Measurements from ENCODE around the gene SLC15A4. TPM values are rescaled to one million over a fixed set of nuclear protein-coding genes. Genes with fewer than 3 reads are reported as not detected.

Gene SLC15A4
- total and polyA plus RNA-seq, 2 of the 4 experiments (the other 2 are of a cell fraction), result 15.4 to 21.9 TPM

DNA sequence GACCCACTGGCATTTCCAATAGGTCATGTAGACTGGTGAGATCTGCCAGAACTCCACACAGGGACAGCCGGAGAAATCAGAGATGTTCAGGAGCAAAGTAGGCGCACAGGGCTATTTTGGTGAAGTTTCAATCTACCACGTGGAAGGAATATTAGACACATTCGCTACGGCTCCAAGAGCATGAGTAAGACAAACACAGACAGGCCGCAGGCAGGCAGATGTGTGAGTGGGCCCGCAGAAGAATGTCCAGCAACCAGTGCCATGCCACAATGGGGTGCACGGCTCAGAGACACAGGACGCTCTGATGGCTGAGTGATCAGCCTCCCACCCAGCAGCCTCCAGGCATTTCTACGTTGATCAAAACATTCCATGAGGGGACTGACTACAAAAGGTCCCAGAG, 10.4 kb downstream of the SLC15A4 start:
- Histone ChIP-seq H2BK5ac (ENCODE audit: low read depth, low read length, poor library complexity, severe bottlenecking) (no peak overlapping the region), H2AK9ac (replicated peaks; ENCODE audit: low read depth, low read length, poor library complexity) (no peak overlapping the region), H4K91ac (ENCODE audit: insufficient read depth, low read depth, low read length) (no peak overlapping the region), H3K9me1 (ENCODE audit: insufficient read depth, low read length) (peaks cover 10% of the 10 kb centered on the region), H3K9ac (ENCODE audit: low read depth, low read length) (no peak overlapping the region), H3K4ac (ENCODE audit: low read depth, low read length) (no peak overlapping the region), H2AFZ (replicated peaks; ENCODE audit: low read length, poor library complexity) (no peak overlapping the region), H3K27ac (ENCODE audit: insufficient read depth, low read length) (no peak overlapping the region), H3K23ac (ENCODE audit: low read depth, low read length) (no peak overlapping the region), H2BK15ac (ENCODE audit: low read depth, low read length) (no peak overlapping the region), H3K18ac (ENCODE audit: low read depth, low read length) (no peak overlapping the region), H3K14ac (replicated peaks; ENCODE audit: low read depth, low read length) (no peak overlapping the region), H3K56ac (ENCODE audit: extremely low read depth, insufficient read depth, low read length) (no peak overlapping the region), H2AK5ac (ENCODE audit: low read depth, low read length) (no peak overlapping the region), H3K36me3 (ENCODE audit: control insufficient read depth, insufficient read depth, low read length) (peaks cover 23% of the 10 kb centered on the region), H4K5ac (ENCODE audit: low read depth, low read length) (no peak overlapping the region), H4K20me1 (ENCODE audit: insufficient read depth, low read length) (peaks cover 33% of the 10 kb centered on the region), H2BK20ac (ENCODE audit: low read depth, low read length) (no peak overlapping the region), H3K79me1 (ENCODE audit: low read depth in 1 of 2, low read length in 2 of 2) (peaks cover 31 to 62% of the 10 kb centered on the region in 2 experiments), H3K4me3 (ENCODE audit: insufficient read depth, low read depth, low read length) (no peak overlapping the region), H2BK120ac (ENCODE audit: low read depth, low read length) (no peak overlapping the region), H4K8ac (ENCODE audit: low read depth in 2 of 2, low read length in 2 of 2) (no peak overlapping the region), H3K27me3 (ENCODE audit: control insufficient read depth, insufficient read depth, low read length) (no peaks in the 10 kb centered on the region), H3K9me3 (ENCODE audit: control insufficient read depth, insufficient read depth, low read length) (no peaks in the 10 kb centered on the region), H3K4me2 (ENCODE audit: low read depth, low read length) (no peak overlapping the region), H3K4me1 (ENCODE audit: control insufficient read depth, insufficient read depth, low read length) (peaks cover 6% of the 10 kb centered on the region)
- TF ChIP-seq, protein P1, sequence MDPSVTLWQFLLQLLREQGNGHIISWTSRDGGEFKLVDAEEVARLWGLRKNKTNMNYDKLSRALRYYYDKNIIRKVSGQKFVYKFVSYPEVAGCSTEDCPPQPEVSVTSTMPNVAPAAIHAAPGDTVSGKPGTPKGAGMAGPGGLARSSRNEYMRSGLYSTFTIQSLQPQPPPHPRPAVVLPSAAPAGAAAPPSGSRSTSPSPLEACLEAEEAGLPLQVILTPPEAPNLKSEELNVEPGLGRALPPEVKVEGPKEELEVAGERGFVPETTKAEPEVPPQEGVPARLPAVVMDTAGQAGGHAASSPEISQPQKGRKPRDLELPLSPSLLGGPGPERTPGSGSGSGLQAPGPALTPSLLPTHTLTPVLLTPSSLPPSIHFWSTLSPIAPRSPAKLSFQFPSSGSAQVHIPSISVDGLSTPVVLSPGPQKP (IDR thresholded peaks at IDR 0.05; ENCODE audit: borderline replicate concordance, low read depth, low read length), result no peak
- no peak for TF ChIP-seq CEBPB (IDR thresholded peaks at IDR 0.05; ENCODE audit: low read depth, low read length)
- dilution Hi-C loops (cut with HindIII; ENCODE audit: low sequenced_read_pairs, unreplicated experiment), result no loop called here
- no TSS peak for BruUV-seq (replicated peaks)
- intact Hi-C loops (cut with micrococcal nuclease), result no loop called here
- CTCF ChIA-PET, result no interaction called here
- ATAC-seq (ENCODE audit: low read depth) (no peak), DNase-seq (no peak)
- WGBS, 2 experiments (ENCODE audit: extremely low coverage in 2 of 2, insufficient read length in 1 of 2), result 96% methylated on average over 5 of the region's 10 CpGs; no CpG with 5 or more reads in 1 of the 2 experiments
- POLR2A ChIA-PET (ENCODE audit: unreplicated experiment), result no interaction called here
- in situ Hi-C loops (cut with MboI; ENCODE audit: low sequenced_read_pairs), result no loop called here

Data from IMR-90 (cell line).